Activated CD4-positive, CD25-positive, alpha-beta regulatory T cell treated with anti-CD3 and anti-CD28 coated beads, Interleukin-2, amount 50 U/mL, for 24 hours (primary cell): ENCODE measurements around the gene SERPINB11.
"Not testable (repeated sequence)": the region's sequence is repeated elsewhere in the genome, so short reads cannot be mapped to it uniquely, and the experiment has no call there.

ENCODE experiments used
- ATAC-seq, 2 donors: fragments of 150-1000 bp; cut with Tn5 transposase; one replicate each; pipeline ENCODE4 v1.10.0; 2021; ENCODE audit warnings: mild to moderate bottlenecking in 1 of 2, moderate library complexity in 1 of 2

The SERPINB11 gene

DNA sequence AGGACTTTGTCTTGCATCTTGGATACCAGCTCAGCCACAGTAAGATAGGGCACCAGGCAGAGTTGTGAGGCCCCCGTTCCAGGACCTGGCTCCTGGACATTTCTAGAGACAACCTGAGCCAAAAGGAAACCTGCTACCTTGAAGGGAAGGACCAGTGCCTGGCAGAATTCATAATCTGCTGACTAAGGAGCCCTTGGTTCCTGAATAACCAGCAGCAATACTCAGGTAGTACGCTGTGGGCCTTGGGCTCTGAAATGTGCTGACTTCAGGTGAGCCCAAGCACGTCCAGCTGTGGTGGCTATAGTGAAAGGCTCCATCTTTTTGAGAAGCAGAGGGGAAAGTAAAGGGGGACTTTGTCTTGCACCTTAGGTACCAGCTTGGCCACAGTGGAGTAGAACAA is 28.5 kb downstream of the SERPINB11 start:
- no peak for ATAC-seq

DNA sequence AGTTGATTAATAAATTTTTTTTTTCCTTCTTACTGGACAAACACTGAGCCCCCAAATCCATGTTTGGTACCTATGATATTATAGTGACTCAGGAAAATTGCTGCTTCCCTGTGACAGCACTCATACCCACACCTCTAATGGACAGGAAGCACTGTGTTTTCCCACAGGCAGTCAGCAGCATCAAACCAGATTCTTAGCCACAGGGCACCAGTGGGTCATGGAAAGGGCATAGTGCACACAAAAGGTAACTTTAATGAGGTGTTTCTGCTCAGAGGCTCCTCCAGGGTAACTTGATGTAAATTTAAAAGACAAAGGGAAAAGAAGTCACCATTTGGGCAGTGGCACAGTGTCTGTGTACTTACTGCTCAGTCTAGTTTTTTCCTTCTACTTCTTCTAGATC is 34.1 kb downstream of the SERPINB11 start:
- no peak for ATAC-seq

DNA sequence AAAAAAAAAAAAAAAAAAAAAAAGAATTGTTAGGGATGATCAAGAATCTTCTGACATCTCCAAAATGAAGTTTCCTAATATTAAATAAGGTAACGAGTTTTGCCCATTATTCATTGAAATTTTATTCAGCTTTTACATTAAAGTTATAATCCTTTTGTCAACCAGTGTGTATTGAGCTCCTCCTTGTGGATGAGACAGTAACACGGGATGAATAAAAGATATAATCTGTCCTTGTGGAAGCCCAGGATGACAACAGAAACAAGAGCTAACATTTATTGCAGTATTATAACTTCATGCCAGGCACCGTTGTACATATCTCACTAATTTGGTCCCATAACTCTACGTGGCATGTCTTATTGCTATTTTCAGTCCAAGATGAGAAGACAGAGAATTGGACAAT is 39.0 kb downstream of the SERPINB11 start:
- ATAC-seq, result no peak

DNA sequence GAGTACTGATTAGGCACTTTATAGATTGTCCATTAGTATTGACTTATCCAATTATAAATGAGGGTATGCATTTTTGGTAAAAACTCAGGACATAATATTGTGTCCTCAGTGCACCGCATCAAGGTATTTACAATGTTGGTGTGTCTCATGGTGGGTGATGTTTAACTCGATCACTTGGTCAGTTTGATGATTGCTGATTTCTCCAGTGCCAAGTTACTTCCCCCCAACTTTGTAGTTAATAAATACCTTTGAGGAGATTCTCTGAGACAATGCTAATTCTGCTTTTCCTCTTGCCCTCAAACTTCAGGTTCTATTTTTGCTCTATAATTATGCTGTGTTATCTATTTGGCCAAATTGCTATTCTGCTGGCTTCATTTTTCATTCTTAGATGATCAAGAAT is 44.2 kb downstream of the SERPINB11 start:
- ATAC-seq, result no peak

DNA sequence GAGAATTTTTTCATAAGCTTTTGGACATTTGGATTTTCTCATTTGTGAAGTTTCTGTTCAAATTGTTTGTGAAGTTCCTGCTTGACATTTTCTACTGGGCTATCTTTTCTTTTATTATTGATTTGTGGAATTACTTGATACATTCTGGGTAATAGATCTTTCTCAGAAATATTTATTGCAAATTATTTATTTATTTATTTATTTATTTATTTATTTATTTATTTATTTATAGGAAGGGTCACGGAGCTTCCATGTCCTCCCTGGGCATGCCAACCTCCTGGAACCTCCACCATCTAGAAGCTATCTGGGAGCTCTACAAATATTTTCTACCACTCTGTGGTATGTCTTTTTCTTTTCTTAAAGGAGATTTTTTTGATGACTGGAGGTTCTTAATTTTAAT is 46.7 kb downstream of the SERPINB11 start:
- no peak for ATAC-seq

DNA sequence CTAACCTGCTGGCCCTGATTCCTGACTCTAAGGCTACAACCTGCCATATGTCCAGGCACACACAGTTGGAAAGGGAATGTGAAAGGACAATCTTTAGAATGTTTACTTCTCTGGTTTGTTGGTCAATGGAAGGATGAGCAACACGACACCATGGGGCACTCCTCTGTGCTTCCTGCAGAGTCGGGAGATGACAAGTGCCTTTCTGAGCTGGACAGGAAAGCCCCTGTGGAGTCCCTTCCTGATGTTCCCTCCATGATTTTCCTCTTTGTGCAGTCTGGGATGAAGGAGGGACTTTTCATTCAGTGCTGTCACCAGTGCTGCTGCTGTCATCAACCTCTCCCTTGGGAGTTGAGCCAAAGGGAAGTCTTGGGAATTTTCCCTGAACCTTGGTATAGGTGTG is 49.9 kb downstream of the SERPINB11 start:
- ATAC-seq, result no peak

DNA sequence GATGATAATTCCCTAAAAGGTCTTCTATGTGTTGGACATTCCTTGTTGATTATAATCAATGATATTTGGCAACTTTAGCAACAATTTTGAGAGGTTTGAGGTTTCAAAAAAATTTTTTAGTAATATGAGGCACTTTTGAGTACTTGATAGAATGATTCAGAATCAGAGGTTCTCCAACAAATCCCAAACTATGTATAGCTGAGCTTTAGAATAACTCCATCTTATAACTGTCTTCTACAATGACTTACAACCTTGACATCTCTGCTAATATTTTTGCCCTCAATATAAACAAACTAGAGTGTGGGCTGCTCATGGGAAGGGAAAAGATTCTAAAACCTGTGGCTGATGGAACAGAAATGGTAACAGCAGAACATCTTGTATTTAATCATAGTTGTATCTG is 50.9 kb downstream of the SERPINB11 start:
- ATAC-seq, result no peak

DNA sequence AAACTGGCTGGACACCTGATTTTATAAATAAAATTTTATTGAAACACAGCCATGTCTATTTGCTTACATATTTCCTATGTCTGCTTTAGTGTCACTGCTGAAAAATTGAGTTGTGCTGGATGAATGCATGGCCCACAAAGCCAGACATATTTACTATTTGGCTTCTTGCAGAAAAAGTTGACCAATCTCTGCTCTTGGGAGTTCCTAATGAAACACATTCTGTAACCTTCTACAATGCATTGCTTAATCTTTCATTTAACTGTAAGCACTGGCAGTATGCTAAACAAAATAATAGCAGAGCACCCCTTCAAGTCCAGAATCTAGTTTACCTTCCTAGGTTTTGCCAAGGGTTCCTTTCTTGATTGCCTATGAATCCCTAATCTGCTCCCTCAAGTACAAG is 54.8 kb downstream of the SERPINB11 start:
- no peak for ATAC-seq

DNA sequence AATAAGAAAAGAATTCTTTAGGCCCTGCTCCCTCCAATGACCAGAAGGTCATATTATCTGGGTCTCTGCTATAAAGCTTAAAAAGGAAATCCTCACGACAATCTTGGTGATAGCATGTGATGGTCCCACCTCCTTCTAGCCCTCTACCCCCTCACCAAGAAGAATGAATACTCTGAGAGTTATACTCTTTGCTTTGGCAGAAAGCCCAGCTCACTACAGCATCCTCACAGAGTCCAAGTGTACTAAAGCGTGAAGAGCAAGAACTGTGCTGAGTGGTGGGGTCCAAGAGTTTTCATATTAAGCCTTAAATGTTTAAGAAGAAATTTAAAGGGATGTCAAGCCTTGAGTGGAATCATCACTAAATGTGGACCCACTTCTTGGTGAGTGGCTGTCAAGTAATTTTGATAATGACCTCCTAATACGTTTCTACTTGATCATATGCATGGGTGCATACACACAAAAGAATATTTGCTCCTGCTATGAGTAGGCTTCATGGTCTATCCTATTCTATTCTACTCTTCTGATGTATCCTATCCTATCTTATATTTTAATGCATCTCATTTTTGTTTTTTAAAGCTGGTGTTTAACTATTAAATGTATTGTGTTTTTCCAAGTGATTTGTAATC is 56.0 kb downstream of the SERPINB11 start:
- ATAC-seq, result no peak

DNA sequence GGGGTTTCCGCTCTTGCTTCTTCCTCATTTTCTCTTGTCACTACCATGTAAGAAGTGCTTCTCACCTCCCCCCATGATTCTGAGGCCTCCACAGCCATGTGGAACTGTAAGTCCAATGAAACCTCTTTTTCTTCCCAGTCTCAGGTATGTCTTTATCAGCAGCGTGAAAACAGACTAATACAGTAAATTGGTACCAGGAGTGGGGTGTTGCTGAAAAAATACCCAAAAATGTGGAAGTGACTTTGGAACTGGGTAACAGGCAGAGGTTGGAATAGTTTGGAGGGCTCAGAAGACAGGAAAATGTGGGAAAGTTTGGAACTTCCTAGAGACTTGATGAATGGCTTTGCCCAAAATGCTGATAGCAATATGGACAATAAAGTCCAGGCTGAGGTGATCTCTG is 57.0 kb downstream of the SERPINB11 start:
- ATAC-seq, result not testable (repeated sequence)

DNA sequence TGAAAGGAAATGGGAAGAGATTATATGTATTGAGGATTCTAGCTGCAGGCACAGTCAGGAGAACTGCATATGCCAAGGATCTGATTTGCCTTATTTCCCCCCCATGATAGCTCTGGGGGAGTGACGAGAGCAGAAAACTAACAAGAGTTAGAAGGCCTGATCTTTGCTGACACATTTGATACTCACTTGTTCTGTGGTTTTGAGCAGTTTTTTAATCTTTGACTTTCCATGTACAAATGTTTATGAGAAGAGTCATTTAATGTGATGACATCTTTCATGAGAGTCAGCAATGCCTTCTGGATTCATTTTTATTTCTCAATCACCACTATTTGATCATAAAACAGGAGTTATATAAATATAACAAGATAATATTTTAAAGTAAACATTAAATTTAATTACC is 59.8 kb downstream of the SERPINB11 start:
- ATAC-seq, result no peak

DNA sequence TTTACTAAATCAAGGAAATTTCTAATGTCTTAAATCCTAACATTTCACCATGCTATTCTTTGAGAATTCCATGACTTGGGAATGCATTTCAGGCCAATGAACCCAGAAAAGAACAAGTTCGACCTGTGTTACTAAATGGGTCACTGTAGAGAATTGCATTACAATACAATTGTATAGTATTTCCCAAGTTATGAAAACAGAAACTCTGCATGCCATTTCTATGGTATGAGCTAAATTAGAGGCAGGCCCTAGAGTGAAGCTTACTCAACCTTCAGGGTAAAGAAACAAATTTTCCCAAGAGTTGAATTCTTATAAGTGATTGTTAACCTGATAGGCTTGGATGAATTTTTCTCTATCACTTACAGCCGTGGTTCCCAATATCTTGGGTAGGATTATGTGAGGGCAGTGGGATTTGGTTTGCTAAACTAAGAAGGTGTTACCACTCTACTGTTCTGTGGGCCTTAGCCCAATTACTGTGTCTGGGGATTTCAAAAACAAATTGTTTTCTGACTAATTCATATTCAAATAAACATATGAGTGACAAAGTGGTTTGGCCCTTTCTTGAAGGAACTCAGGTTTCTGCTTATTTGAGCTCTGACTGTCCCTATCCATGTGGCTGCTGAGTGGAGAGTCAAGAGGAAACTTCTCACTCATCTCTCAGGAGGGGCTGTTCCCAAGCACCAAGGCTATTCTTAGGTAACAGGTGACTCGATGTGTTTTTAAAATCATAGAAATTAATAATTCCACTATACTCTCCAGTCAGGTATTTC is 61.3 kb downstream of the SERPINB11 start:
- ATAC-seq, result no peak

DNA sequence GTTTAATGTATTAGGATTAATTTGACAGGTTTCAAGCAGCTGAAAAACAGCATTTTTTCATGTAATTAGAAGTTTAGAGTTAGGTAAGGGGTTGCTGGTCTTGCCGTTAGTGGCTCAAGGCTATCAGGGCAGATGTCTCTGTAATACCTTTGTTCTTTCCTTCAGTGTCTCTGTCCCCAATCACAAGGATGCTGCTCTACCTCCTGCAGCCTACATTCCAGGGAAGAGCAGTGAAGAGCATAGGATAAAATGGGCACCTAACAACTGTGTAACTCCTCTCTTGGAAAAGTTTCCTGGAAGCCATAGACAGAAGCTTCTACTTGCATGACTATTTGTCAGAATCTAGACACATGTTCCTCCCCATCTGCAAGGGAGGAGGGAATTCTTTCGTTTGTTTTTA is 63.1 kb downstream of the SERPINB11 start:
- ATAC-seq, result no peak
